K562 (cell line): ENCODE measurements around the gene NOSIP.

ENCODE experiments used
- ARID1B ChIP-seq: fragments of 450-650 bp; IDR thresholded peaks from 2 replicates; pipeline ENCODE4 v1.6.1; 2016; ENCODE audit warnings: antibody characterized with exemption, mild to moderate bottlenecking, inconsistent platforms
- CHD2 ChIP-seq: IDR thresholded peaks from 2 replicates; pipeline ENCODE4 v1.6.1; 2011; ENCODE audit warnings: low read depth, low read length
- CREB1 ChIP-seq, 2 experiments: sonication (generic) in 1 of 2; formaldehyde crosslinking in 1 of 2; IDR thresholded peaks; 2 replicates each; pipeline versions ENCODE4 v1.6.1 to v1.8.0; 2012 to 2022; ENCODE audit warnings: inconsistent platforms in 1 of 2, mild to moderate bottlenecking in 1 of 2, missing genetic modification reagents in 1 of 2, moderate library complexity in 1 of 2
- ETV6 ChIP-seq, 3 experiments: fragments of 150-350 bp in 1 of 3; sonication (generic) in 1 of 3; formaldehyde crosslinking in 1 of 3; IDR thresholded peaks; 2 replicates each; pipeline versions ENCODE4 v1.6.1 to v1.8.0; 2014 to 2022; ENCODE audit warnings: borderline replicate concordance in 2 of 3, low read depth in 2 of 3, antibody characterized with exemption in 1 of 3, low read length in 1 of 3, mild to moderate bottlenecking in 1 of 3, missing genetic modification reagents in 1 of 3
- EZH2 ChIP-seq: IDR thresholded peaks from 2 replicates; pipeline ENCODE4 v1.6.1; 2012; ENCODE audit warnings: low read depth, mild to moderate bottlenecking, inconsistent platforms, low read length, borderline replicate concordance
- RNF219 ChIP-seq: fragments of 250-450 bp; sonication (Bioruptor Pico); IDR thresholded peaks from 2 replicates; pipeline ENCODE4 v1.5.0; 2022; ENCODE audit warnings: mild to moderate bottlenecking
- YY1 ChIP-seq, 3 experiments: IDR thresholded peaks; 2 replicates each; pipeline ENCODE4 v1.6.1; 2011; ENCODE audit warnings: low read length in 2 of 3, mild to moderate bottlenecking in 2 of 3, moderate library complexity in 2 of 3, borderline replicate concordance in 1 of 3, control low read depth in 1 of 3, low read depth in 1 of 3; ENCODE audit not compliant: insufficient read depth in 3 of 3, insufficient replicate concordance in 2 of 3, control insufficient read depth in 1 of 3, insufficient read length in 1 of 3; ENCODE audit errors: extremely low read depth in 1 of 3
- ZNF140 ChIP-seq: fragments of 250-450 bp; sonication (Bioruptor Pico); IDR thresholded peaks from 2 replicates; pipeline ENCODE4 v1.8.0; 2021; ENCODE audit warnings: moderate library complexity, mild to moderate bottlenecking, inconsistent platforms
- ZNF780A ChIP-seq: fragments of 250-450 bp; sonication (Bioruptor Pico); IDR thresholded peaks from 2 replicates; pipeline ENCODE4 v1.5.0; 2021; ENCODE audit warnings: mild to moderate bottlenecking
- TF ChIP-seq, protein P1 (sequence below): IDR thresholded peaks from 3 replicates; pipeline ENCODE4 v1.6.1; 2011; ENCODE audit warnings: borderline replicate concordance, mild to moderate bottlenecking, moderate library complexity; ENCODE audit not compliant: insufficient read length; ENCODE audit errors: extremely low read depth
- TF ChIP-seq, protein P2 (sequence below): fragments of 250-450 bp; sonication (Bioruptor Pico); IDR thresholded peaks from 2 replicates; pipeline ENCODE4 v1.8.0; 2021; ENCODE audit warnings: borderline replicate concordance, mild to moderate bottlenecking, moderate library complexity; ENCODE audit not compliant: poor library complexity, severe bottlenecking

DNA sequence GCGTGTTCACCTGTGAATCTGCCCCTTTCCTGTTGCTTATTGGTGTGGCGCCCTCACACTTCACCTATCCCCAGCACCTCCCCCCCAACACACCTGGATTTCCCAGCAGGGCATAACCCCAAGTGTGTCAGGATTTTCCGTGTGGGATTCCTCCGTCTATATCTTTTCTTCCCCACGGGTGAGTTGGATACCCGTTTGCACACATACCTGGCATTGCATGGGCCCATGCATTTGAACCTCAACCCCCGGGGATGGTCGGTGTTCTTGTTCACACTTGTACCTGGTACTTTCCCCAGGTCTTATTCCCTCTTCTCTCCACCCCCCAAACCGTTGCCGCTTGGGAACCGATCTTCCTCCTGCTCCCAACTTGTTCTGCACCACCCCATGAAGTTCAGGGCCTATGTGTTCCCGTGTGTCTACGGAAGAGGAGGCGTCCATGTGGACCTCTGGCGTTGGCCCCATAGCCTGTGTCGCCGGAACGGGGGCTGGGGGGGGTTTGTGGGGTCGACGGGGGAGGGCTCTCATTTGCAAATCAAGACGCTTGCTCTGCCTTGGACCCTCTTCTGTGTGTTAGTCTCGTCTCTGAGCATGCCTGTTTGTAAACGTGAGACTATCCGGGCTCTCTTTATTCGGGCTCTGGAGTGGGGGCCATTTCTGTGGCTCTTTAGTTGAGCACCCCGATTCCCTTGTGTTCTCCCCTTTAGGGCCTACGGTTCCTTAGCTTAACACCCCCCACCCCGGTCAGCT is 12.3 kb upstream of the NOSIP start:
- TF ChIP-seq ETV6 (IDR thresholded peaks at IDR 0.05; ENCODE audit: borderline replicate concordance in 1 of 2, low read depth in 2 of 2, low read length in 1 of 2) (no peak), ETV6 (CRISPR knock-in tag; IDR thresholded peaks at IDR 0.05; ENCODE audit: borderline replicate concordance) (no peak), CREB1 (IDR thresholded peaks at IDR 0.05) (no peak), CREB1 (CRISPR knock-in tag; IDR thresholded peaks at IDR 0.05) (0 out of 2 replicates have a peak, but pooled peaks have one; percentile 2), ARID1B (no peak), RNF219 (no peak), EZH2 (no peak), ZNF780A (CRISPR knock-in tag) (no peak), CHD2 (no peak), ZNF140 (CRISPR knock-in tag) (no peak), YY1 (IDR thresholded peaks at IDR 0.05; ENCODE audit: borderline replicate concordance in 1 of 3, control insufficient read depth in 1 of 3, extremely low read depth in 1 of 3, insufficient read depth in 3 of 3, insufficient read length in 1 of 3, insufficient replicate concordance in 2 of 3, low read depth in 1 of 3, low read length in 2 of 3) (peak in 2 of 3 experiments; percentile 10 to 28)
- TF ChIP-seq, protein P1, sequence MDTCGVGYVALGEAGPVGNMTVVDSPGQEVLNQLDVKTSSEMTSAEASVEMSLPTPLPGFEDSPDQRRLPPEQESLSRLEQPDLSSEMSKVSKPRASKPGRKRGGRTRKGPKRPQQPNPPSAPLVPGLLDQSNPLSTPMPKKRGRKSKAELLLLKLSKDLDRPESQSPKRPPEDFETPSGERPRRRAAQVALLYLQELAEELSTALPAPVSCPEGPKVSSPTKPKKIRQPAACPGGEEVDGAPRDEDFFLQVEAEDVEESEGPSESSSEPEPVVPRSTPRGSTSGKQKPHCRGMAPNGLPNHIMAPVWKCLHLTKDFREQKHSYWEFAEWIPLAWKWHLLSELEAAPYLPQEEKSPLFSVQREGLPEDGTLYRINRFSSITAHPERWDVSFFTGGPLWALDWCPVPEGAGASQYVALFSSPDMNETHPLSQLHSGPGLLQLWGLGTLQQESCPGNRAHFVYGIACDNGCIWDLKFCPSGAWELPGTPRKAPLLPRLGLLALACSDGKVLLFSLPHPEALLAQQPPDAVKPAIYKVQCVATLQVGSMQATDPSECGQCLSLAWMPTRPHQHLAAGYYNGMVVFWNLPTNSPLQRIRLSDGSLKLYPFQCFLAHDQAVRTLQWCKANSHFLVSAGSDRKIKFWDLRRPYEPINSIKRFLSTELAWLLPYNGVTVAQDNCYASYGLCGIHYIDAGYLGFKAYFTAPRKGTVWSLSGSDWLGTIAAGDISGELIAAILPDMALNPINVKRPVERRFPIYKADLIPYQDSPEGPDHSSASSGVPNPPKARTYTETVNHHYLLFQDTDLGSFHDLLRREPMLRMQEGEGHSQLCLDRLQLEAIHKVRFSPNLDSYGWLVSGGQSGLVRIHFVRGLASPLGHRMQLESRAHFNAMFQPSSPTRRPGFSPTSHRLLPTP = no peak
- TF ChIP-seq, protein P2, sequence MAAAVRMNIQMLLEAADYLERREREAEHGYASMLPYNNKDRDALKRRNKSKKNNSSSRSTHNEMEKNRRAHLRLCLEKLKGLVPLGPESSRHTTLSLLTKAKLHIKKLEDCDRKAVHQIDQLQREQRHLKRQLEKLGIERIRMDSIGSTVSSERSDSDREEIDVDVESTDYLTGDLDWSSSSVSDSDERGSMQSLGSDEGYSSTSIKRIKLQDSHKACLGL (CRISPR knock-in tag) = no peak
